ENCODE measurements around the gene COPS2.
"Not testable (repeated sequence)": the region's sequence is repeated elsewhere in the genome, so short reads cannot be mapped to it uniquely, and the experiment has no call there.

Gene COPS2

DNA sequence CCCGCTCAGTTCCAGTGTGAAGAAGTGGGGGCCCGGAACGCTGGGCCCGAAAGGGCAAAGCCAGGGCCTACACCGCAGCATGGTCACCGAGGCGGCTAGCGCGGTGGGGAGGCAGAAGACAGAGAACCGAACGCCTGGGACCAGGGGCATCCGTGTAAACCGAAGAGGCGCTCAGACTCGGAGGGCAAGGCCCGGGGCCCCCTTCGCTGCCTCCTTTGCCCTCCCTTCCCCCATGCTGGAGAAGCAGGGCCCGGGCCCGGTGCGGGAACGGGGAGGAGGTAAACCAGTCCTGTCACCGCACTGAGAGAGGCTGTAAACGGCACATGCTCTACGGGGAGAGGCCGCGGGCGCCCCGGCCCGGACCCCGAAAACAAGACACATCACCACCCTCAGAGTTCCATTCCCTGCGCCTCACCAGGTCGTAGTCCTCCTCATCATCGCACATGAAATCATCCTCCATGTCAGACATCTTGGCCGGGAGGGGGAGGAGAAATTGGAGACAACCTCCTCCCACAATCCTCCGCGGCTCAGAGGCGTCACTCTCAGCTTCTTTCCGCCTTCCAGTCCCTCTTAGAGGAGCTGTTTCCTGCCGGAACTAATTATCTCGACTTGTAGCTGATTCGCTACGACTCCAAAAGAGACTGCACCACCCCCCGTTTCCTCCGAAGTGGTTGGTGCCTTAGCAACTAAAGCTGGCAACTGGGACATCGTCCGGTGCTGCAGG lies at the start of gene COPS2:
Gene COPS2, minus strand, starts transcription at position 490 of the 724 bp plus-strand sequence. Its CDS starts 21 bp downstream, at position 469.
- peak; percentile 75 for DNase-seq

DNA sequence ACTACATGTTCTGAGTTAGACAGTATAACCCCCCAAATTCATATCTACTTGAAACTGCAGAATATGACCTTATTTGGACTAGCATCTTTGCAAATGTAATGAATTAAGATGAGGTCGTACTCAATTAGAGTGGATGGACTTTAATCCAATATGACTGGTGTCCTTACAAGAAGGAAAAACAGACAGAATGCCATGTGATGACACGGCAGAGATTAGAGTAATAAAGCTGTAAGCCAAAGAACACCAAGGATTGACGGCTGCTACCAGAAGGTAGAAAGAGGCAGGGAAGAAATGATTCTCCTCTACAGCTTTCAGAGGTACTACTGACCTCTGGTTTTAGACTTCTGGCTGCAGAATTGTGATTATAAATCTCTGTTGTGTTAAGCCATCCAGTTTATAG lies 44.9 kb upstream of the COPS2 start:
- no peak for DNase-seq

DNA sequence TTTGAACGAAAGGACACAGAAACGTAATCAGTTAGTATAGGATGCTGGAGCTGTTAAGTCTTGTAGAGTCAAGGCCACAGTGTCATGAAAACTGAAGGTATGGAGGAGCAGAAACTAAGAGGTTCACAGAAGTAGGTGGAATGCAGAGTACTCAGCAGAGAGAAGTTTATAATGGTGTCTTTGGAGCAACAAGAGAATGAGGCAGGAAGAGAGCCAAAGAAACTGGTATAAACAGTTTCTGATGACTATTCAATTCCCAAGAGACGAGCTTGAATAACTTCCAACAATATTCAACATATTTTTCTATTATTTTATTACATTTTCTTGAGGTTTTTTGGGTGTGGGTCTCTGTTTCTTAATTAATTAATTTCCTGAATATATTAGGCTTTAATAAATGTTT lies 44.3 kb upstream of the COPS2 start:
- no peak for DNase-seq

DNA sequence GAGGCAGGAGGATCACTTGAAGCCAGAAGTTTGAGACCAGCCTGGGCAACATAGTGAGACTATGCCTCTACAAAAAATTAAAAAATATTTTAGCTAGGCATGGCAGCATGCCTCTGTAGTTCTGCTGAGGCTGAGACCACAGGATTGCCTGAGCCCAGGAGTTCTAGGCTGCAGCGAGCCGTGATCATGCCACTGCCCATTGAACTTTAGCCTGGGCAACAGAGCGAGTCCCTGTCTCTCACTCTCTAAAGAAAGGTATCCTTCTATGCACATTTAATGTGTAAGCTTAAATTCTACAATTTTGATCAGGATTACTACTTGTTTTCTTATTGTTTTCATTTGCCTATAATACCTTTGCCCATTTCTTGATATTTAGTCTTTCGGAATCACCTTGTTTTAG lies 41.5 kb upstream of the COPS2 start:
- no peak for DNase-seq

DNA sequence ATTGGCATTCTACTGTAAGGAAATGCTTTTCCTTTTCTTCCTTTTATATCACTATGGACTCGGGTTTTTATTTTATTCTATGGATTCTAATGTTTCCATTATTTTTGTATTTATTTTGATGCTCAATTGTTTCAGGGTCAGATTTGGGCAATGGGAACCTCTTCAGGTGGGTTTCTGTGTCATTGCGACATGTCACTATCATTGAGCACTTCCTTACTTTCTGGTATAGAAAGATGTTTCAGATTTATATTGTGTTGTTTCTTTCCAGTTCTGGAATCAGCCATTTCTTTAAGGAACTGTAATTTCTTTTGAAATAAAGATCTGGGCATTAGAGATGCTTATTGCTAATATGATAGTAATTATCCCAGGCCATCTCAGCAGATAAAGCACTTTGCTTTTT lies 36.5 kb upstream of the COPS2 start:
- no peak for DNase-seq

DNA sequence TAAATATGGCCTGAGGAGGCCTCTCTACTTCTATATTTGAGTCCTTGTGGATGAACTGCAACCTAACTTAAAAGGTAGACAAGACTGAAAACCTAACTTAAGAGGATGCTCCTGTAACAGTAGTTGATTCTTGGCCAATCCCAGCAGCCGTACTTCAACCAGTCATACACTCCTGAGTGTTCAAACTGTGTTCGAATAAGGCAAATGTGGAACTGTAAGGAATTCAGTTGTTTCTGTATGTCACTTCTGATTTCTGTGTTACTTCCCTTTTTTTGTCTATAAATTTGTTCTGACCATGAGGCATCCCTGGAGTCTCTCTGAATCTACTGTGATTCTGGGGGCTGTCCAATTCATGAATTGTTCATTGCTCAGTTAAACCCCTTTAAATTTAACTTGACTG lies 35.2 kb upstream of the COPS2 start:
- no peak for DNase-seq

DNA sequence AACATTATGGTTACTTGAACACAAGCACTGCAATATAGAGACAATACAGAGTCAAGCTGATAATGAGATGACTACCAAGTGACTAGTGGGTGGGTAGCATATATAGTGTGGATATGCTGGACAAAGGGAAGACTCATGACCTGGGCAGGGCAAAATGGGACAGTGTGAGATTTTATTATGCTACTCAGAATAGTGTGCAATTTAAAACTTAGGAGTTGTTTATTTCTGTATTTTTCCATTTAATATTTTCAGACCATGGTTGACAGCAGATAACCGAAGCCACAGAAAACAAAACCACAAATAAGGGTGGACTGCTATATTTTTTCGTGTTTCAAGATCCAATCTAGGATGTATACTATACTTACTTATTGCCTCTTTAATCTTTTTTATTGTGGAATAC lies 34.2 kb upstream of the COPS2 start:
- no peak for DNase-seq

DNA sequence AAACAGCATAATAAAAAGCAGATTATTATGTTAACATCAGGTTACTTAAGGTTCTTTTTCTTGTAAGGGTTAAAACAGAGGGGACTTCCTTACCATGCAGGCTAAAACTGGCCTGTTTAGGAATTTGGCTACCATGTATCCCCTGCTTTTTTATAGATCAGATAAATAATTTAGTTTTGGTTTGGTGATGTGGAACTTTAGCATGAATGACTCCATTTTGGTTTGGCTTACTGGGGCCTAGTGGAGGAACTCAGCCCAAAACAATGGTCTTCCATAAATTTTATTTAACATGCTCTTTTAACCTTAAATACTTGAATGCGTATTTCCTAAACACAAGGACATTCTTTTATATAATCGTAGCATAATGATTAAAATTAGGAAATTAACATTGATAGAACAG lies 33.5 kb upstream of the COPS2 start:
- no peak for DNase-seq

DNA sequence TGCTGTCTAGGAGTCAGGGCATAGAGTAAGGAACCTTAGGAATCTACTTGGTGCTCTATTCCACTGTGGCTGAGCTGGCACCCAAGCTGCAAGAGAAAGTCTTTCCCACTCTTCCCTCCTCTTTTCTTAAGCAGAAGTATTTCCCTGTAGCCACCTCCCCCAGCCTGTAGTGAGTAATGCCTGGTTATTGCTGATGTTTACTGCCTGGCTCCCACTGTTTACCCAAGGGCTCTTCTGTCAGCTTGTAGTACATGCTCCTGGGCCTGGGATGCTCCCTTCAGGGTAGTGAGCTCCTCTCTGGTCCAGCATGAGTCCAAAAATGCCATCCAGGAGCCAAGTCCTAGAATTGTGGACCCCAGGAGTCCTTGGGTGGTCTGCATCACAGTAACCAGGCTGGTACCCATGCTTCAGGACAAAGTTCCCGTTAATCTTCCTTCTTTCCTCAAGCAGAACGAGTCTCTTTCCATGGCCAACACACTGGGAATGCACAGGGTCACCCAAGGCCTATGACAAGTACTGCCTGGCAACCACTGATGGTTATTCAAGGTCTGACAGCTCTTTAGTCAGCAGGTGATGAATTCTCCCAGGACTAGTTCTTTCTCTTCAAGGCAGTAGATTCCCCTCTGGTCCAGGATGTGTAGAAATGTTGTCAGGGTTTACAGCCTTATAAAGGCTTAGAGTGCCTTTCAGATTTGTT lies 32.3 kb upstream of the COPS2 start:
- DNase-seq: no peak

DNA sequence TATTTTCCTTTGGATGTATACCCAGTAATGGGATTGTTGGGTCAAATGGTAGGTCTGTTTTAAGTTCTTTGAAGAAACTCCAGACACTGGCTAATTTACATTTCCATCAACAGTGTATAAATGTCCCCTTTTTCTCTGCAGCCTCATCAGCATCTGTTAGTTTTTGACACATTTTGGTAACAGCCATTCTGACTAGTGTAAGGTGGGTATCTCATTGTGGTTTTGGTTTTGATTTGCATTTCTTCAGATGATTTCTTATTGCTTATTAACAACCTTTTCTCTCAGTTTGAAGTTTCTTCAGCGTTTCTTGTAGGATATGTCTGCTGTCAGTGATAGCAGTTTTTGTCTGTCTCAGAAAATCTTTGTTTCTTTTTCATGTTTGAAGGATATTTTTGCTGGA lies 30.1 kb upstream of the COPS2 start:
- DNase-seq: no peak

DNA sequence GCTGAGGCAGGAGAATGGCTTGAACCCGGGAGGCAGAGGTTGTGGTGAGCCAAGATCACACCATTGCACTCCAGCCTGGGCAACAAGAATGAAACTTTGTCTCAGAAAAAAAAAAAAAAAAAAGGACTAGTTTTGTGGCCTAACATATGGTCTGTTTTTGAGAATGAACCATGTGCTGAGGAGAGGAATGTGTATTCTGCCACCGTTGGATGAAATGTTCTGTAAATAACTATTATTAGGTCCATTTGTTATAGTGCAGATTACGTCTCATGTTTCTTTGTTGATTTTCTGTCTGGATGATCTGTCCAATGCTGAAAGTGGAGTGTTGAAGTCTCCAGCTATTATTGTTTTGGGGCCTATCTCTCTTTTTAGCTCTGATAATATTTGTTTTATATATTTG lies 28.3 kb upstream of the COPS2 start:
- DNase-seq: not testable (repeated sequence)

DNA sequence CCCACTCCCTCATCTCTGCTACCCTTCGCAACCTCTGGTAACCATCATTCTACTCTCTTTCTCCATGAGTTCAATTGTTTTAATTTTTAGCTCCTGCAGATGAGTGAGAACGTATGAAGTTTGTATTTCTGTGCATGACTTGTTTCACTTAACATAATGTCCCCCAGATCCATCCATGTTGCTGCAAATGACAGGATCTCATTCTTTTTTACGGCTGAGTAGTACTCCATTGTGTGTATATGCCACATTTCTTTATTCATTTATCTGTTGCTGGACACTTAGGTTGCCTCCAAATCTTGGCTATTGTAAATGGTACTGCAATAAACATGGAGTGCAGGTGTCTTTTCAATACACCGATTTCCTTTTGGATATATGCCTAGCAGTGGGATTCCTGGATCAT lies 26.7 kb upstream of the COPS2 start:
- DNase-seq: no peak

DNA sequence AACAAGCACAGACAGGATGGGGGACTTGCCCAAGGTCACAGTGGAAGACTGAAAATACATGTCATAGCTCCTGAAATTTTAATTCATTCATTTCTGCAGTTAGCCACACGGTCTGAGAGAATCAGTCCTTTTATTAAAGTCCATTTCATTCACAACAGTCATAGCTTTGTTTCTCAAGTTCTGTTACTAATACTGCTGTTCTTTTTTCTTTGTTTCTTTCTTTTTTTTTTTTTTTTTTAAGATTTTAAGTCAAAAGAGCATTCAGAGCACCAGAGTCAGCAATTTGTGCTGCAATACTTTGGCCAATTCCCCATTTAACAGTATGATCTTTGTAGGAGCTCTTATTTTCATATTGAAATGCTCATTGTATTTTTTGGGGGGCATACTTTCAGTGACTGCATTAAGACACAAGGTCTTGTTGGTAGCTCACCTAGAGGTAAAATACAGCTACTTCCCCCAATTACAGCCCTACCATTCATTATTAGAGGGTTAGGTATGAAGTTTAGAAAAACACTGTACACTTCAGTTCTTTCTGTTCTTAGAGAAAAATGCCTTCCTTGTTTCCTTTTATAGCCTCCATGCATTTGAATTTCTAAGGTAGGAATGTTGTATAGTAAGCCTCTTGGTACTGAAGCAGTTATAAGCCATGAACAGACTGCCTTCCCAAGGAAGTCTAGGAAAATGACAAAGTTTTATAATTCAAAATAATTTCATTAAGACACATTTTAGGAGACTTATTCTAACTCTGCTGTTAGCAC lies 24.2 kb upstream of the COPS2 start:
- DNase-seq: no peak

DNA sequence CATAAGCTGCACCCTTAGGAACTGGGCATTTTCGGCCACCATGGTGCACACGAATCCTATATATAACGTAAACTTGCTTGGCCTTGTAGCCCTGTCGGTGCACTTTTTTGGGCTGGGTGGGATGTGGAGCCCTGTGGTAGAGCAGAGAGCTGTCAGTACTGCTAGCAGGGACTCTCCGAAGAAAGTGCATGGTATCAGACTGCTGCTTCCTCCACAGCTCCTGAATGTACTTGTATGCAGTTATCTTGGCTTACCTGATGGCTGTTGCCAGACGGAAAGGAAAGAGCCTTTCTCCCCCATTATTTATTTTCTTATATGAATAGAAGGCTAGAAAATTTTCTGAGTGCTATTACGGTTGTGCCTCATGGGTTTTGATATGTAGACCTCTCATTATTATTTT lies 23.1 kb upstream of the COPS2 start:
- DNase-seq: no peak

DNA sequence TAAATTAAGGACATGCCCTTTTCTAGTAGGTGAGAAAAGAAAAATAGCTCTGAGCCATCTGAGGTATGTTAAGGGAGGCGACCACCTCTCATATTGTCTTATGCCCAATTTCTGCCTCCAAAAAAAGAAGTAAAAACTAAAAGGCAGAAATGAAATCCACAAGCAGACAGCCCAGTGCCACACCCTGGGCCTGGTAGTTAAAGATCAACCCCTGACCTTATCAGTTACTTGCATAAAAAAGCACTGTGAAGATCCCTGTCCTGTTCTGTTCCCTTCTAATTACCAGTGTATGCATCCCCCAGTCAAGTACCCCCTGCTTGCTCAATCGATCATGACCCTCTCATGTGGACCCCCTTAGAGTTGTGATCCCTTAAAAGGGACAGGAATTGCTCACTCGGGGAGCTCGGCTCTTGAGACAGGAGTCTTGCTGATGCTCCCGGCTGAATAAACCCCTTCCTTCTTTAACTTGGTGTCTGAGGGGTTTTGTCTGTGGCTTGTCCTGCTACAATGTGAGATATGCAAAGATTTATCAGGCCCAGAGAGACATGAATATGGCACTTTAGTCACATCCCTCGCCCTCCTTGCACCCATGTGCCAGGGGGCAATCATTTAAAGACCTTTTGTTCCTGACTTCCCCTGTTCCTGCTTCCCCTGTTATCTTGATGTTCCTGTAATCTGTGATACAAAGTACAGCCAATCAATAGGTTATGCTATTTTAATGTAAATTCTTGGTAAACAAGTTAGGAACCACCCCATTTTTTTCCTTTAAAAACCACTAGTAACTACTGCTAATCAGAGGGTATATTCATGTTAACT lies 20.4 kb upstream of the COPS2 start:
- DNase-seq: not testable (repeated sequence)

DNA sequence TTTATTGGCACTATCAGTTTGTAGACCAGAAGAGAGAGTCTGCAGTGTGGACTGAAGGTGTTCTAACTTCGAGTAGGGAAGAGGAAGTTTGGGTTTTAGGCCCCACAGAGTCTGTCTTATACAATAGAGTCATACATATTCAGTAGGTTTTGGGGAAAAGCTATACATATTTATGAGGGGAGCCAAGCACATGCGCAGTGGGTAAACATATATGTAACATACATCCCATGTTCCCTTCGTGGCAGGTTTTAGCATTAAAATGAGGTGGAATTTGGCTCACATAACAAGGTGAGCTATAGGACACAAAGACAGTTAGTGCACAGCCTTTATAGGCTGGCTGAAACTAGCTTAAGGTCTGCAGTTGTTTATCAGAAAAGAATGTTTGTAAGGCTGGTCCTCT lies 19.5 kb upstream of the COPS2 start:
- DNase-seq: no peak

DNA sequence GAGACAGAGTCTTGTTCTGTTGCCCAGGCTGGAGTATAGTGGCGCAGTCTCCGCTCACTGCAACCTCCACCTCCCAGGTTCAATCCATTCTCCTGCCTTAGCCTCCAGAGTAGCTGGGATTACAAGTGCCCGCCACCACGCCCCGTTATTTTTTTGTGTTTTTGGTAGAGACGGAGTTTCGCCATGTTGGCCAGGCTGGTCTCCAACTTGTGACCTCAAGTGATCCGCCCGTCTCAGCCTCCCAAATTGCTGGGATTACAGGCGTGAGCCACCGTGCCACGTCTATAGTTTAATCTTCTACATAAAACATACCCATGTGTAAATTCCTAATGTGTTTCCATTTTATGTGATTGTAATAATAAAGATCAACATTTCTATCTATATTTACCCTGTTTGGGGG lies 16.4 kb upstream of the COPS2 start:
- DNase-seq: no peak

DNA sequence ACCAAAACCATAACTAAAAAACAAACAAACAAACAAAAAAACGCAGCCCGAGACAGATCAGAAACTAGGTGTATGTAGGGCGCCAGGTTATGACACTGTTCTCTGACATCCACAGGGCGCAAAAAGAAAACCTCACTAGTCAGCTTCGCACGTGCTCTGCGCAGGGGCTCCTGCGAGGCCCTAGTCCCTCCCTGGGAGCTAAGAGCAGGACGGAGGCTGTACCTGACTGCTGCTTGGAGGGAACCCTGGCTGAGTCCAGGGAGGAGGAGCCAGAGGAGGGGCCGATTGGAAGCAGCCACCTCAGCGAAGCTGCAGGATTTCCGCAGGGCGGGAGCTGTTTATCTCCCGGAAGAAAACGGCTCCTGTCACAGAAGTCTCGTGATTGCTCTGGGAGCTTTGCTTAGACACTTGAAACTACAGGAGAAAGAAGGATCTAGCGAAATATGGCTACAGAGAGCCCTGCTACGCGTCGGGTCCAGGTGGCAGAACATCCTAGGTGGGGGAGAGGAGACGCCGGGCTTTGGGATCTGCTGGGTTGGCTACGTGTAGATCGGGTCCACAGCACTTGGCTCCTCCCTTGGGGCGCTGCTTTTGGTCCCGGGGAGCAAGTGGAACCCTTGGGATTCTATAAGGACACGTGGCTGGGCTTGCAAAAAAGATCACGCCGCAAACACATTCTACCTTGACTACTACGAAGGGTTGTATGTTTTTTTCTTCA lies 14.6 kb upstream of the COPS2 start, which contains the start of gene GALK2:
Gene GALK2, plus strand, starts transcription at position 368 of the 718 bp plus-strand sequence. Its CDS starts 76 bp downstream, at position 444.
- DNase-seq: peak; percentile 66

DNA sequence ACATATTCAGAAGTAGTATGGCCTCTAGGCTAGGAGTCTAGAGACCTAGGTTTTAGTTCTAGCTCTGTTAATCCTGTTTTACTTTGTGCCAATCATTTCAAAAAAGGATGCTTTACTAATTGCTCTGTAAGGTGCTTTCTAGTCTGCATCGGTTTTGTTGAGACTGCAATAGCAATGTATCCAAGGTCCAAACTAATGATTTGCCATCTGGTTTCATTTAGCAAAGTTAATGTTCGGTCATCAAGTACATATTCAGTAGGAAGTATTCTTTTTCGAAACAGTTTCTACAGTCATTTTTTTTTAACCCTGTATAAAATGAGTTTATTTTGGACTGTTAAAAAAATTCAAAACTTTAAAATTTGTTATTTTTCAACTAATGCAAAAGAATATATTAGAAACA lies 12.6 kb upstream of the COPS2 start:
- no peak for DNase-seq

DNA sequence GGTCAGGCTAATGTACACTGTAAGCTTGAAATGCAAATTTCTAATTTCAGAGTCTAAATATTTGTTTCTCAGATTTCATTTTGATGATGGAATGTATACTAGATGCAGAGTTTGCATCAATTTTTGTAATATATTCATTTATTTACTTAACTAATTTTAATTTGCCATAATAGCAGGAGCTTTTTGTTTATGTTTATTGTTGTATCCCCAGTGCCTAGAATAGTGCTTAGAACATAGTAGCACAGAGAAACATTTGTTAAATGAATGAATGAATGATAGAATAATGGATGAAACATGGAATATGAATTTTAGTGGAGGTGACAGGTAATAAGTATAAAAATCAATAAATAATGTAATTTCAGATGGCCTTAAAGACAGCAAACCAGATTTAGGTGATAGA lies 9.5 kb upstream of the COPS2 start:
- no peak for DNase-seq

DNA sequence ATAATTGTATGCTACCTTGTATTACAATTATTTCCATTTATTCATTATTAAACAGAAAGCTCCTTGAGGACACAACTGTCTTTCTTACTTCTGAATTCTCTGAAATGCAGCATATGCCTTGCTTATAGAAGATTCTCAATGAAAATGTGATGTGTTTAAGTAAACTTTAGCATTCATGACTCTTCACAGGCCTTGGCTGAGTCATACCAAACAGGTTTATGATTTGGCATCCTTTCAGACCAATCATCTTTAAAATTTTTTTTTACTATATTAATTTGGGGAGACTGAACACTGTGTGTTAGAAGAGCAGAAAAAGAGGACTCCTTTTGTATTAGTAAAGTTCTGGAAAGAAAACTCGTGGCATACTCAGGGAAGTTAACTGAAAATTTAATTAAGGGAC lies 8.3 kb upstream of the COPS2 start:
- DNase-seq: no peak
